ENCODE measurements around the gene NCBP1. TPM values are rescaled to one million over a fixed set of nuclear protein-coding genes. Genes with fewer than 3 reads are reported as not detected.

The NCBP1 gene
- polyA plus RNA-seq, 1 of the 3 experiments (the other 2 are of a cell fraction): 11.3 TPM

GRCh38 chr9:97668485-97668884 is 34.9 kb downstream of the NCBP1 start (continued):
- TF ChIP-seq USF1 (IDR thresholded peaks at IDR 0.05; ENCODE audit: borderline replicate concordance, low read depth) (no peak), PBX3 (IDR thresholded peaks at IDR 0.05) (no peak), RCOR1 (IDR thresholded peaks at IDR 0.05; ENCODE audit: low read length) (no peak), TCF12 (IDR thresholded peaks at IDR 0.05) (no peak), CHD2 (IDR thresholded peaks at IDR 0.05; ENCODE audit: low read length, partially characterized antibody) (no peak), SMC3 (IDR thresholded peaks at IDR 0.05; ENCODE audit: low read depth, low read length) (no peak), NFIC (IDR thresholded peaks at IDR 0.05; ENCODE audit: borderline replicate concordance) (no peak), GATA2 (CRISPR knock-in tag; IDR thresholded peaks at IDR 0.05) (no peak), RAD21 (IDR thresholded peaks at IDR 0.05; ENCODE audit: low read length) (no peak), MEF2A (IDR thresholded peaks at IDR 0.05; ENCODE audit: borderline replicate concordance, low read depth) (no peak), POLR2AphosphoS5 (IDR thresholded peaks at IDR 0.05; ENCODE audit: low read depth, low read length) (no peak)

- Histone ChIP-seq H3K36me3 (replicated peaks in 1 of 2; ENCODE audit: control insufficient read depth in 1 of 2, insufficient read depth in 2 of 2, low read length in 1 of 2) (peaks cover 83 to 96% of the 10 kb centered on the region in 2 experiments), H3K79me2 (ENCODE audit: insufficient read depth) (no peaks in the 10 kb centered on the region; the same call in 1 of the 2 replicates), H3F3A (replicated peaks; ENCODE audit: insufficient read depth) (peaks cover 14% of the 10 kb centered on the region), H3K27ac (ENCODE audit: low read depth in 2 of 2, low read length in 1 of 2) (no peak overlapping the region; a peak in 1 of 4 replicates), H3K4me3 (ENCODE audit: low read depth in 2 of 2, low read length in 1 of 2) (no peak overlapping the region), H2AFZ (ENCODE audit: low read depth) (no peak overlapping the region), H3K4me1 (ENCODE audit: control insufficient read depth in 1 of 2, insufficient read depth in 2 of 2, low read depth in 1 of 2, low read length in 1 of 2) (no peaks in the 10 kb centered on the region), H3K27me3 (ENCODE audit: insufficient read depth) (no peaks in the 10 kb centered on the region), H3K9me2 (no peaks in the 10 kb centered on the region), H3K9ac (no peak overlapping the region), H3K9me3 (no peaks in the 10 kb centered on the region), H4K20me1 (ENCODE audit: insufficient read depth) (no peaks in the 10 kb centered on the region), H3K4me2 (no peak overlapping the region)
- DNase-seq: no peak
- 91% methylated on average over 3 of the region's 3 CpGs for WGBS (ENCODE audit: low lambda C conversion rate)
- ChIA-PET POLR2A (interaction anchor here (0.6 kb wide), 1 partner anchor 95 kb away, joined by 3 read pairs; no protein-coding TSS in a partner anchor), CTCF (no interaction called here)
- TF ChIP-seq SMC3 (IDR thresholded peaks at IDR 0.05; ENCODE audit: low read depth, low read length): no peak
- no peak for TF ChIP-seq RXRA (IDR thresholded peaks at IDR 0.05; ENCODE audit: borderline replicate concordance, low read depth)
- TF ChIP-seq IRF3 (IDR thresholded peaks at IDR 0.05; ENCODE audit: low read depth, low read length): no peak
- no peak for TF ChIP-seq SIN3A (IDR thresholded peaks at IDR 0.05; ENCODE audit: borderline replicate concordance, low read depth, low read length)
- TF ChIP-seq ZBTB33 (IDR thresholded peaks at IDR 0.05; ENCODE audit: borderline replicate concordance, low read depth): no peak
Measured at GRCh38 chr9:97670586-97670985, 37.0 kb downstream of the NCBP1 start.

All from SK-N-SH (cell line).